Neural progenitor cell (in vitro differentiated cells): Measurements from ENCODE around the gene TTPAL. TPM values are rescaled to one million over a fixed set of nuclear protein-coding genes. Genes with fewer than 3 reads are reported as not detected.

ENCODE experiments used
- DNase-seq: peaks from one replicate; pipeline ENCODE4 v3.0.0-alpha.2; 2016; ENCODE audit warnings: low spot score
- H2AFZ ChIP-seq: fragments of 200-600 bp; sonication (generic); replicated peaks from 2 replicates; pipeline ENCODE4 v1.6.1; 2016; ENCODE audit warnings: antibody characterized with exemption
- H3F3A ChIP-seq: fragments of 200-600 bp; sonication (generic); 2 replicates; pipeline ENCODE4 v1.6.1; 2016; ENCODE audit warnings: antibody characterized with exemption, low read depth
- H3K27ac ChIP-seq: fragments of 200-600 bp; sonication (generic); 2 replicates; pipeline ENCODE4 v1.5.1; 2016; ENCODE audit warnings: mild to moderate bottlenecking
- H3K27me3 ChIP-seq: fragments of 200-600 bp; sonication (generic); 2 replicates; pipeline ENCODE4 v1.6.1; 2016; ENCODE audit warnings: mild to moderate bottlenecking, moderate library complexity
- H3K36me3 ChIP-seq: fragments of 200-600 bp; sonication (generic); 2 replicates; pipeline ENCODE4 v1.5.1; 2016
- H3K4me1 ChIP-seq: fragments of 200-600 bp; sonication (generic); 2 replicates; pipeline ENCODE4 v1.6.1; 2016; ENCODE audit warnings: mixed run types
- H3K4me2 ChIP-seq: fragments of 200-600 bp; sonication (generic); 2 replicates; pipeline ENCODE4 v1.6.1; 2016
- H3K4me3 ChIP-seq: fragments of 200-600 bp; sonication (generic); 2 replicates; pipeline ENCODE4 v1.5.1; 2016
- H3K79me2 ChIP-seq: fragments of 200-600 bp; sonication (generic); 2 replicates; pipeline ENCODE4 v1.6.1; 2016; ENCODE audit warnings: low read depth
- H3K9ac ChIP-seq: fragments of 200-600 bp; sonication (generic); 2 replicates; pipeline ENCODE4 v1.6.1; 2016
- H3K9me3 ChIP-seq: fragments of 200-600 bp; sonication (generic); 2 replicates; pipeline ENCODE4 v1.5.1; 2016; ENCODE audit warnings: low read depth
- H4K20me1 ChIP-seq: fragments of 200-600 bp; sonication (generic); 2 replicates; pipeline ENCODE4 v1.6.1; 2016; ENCODE audit warnings: low read depth
- H3K27ac Mint-ChIP-seq: 3 replicates; pipeline ENCODE4 v1.8.0; 2021; ENCODE audit warnings: mixed read lengths
- H3K27me3 Mint-ChIP-seq: 2 replicates; pipeline ENCODE4 v1.8.0; 2022; ENCODE audit warnings: low read depth, mild to moderate bottlenecking, inconsistent platforms, moderate library complexity, mixed read lengths; ENCODE audit not compliant: insufficient read depth
- H3K36me3 Mint-ChIP-seq: 3 replicates; pipeline ENCODE4 v1.8.0; 2021; ENCODE audit warnings: mixed read lengths
- H3K4me1 Mint-ChIP-seq: 3 replicates; pipeline ENCODE4 v1.8.0; 2021; ENCODE audit warnings: mixed read lengths
- H3K4me3 Mint-ChIP-seq: 3 replicates; pipeline ENCODE4 v1.8.0; 2021; ENCODE audit warnings: mild to moderate bottlenecking, moderate library complexity, mixed read lengths
- H3K9me3 Mint-ChIP-seq: 3 replicates; pipeline ENCODE4 v1.8.0; 2020; ENCODE audit warnings: mixed read lengths
- CTCF ChIP-seq: fragments of 200-600 bp; sonication (generic); IDR thresholded peaks from 2 replicates; pipeline ENCODE4 v1.5.1; 2017; ENCODE audit warnings: antibody characterized with exemption, mild to moderate bottlenecking
- EZH2 ChIP-seq: fragments of 200-600 bp; sonication (generic); IDR thresholded peaks from 2 replicates; pipeline ENCODE4 v1.6.1; 2017; ENCODE audit warnings: antibody characterized with exemption, mild to moderate bottlenecking, moderate library complexity
- EZH2phosphoT487 ChIP-seq: fragments of 200-600 bp; sonication (generic); IDR thresholded peaks from 2 replicates; pipeline ENCODE4 v1.6.1; 2017; ENCODE audit warnings: antibody characterized with exemption
- total RNA-seq: library from RNA; depleted of rRNA; stranded (reverse); fragments of >200 nt; gene quantifications from 2 replicates; pipeline ENCODE4 v1.2.3, GENCODE V29; 2015; ENCODE audit warnings: low replicate concordance

The TTPAL gene
- total RNA-seq, 1 donor from 2014 or later: 7.8 TPM

GRCh38 chr20:44497761-44498160 is 22.1 kb downstream of the TTPAL start:
- Mint-ChIP-seq H3K36me3 (peaks cover 32% of the 10 kb centered on the region), H3K27ac (no peak overlapping the region), H3K4me3 (no peak overlapping the region), H3K27me3 (peaks cover 2% of the 10 kb centered on the region), H3K4me1 (no peaks in the 10 kb centered on the region), H3K9me3 (no peaks in the 10 kb centered on the region)
- Histone ChIP-seq H3K79me2 (no peaks in the 10 kb centered on the region), H4K20me1 (no peaks in the 10 kb centered on the region), H3K4me3 (no peak overlapping the region), H3F3A (no peaks in the 10 kb centered on the region), H3K4me1 (no peaks in the 10 kb centered on the region), H3K9ac (no peak overlapping the region), H3K4me2 (no peak overlapping the region), H3K27me3 (no peaks in the 10 kb centered on the region), H2AFZ (no peak overlapping the region), H3K36me3 (no peaks in the 10 kb centered on the region), H3K27ac (no peak overlapping the region), H3K9me3 (no peaks in the 10 kb centered on the region)
- no peak for DNase-seq
- TF ChIP-seq EZH2 (no peak), CTCF (no peak), EZH2phosphoT487 (no peak)

DNA sequence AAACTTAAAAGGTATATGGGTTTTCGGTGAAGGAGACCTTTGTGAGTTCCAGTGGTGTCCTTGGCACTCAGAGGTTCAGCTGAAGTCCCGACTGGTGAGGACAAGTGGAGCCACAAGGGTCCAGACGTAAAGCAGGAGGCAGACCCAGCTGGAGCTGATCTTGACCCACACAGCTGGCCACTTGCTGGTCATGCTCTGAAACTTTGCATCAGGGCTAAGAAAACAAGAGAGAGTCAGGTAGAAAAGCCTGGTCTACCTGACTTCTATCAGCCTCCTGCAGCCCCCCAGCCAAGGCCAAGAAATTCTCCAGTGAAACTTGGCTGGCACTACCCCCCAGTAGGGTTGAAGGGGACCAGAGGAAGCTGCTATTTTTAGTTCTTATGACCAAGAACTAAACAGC is 24.5 kb downstream of the TTPAL start:
- DNase-seq: no peak
- Mint-ChIP-seq H3K36me3 (peaks cover 27% of the 10 kb centered on the region), H3K27ac (no peak overlapping the region), H3K27me3 (peaks cover 2% of the 10 kb centered on the region), H3K9me3 (no peaks in the 10 kb centered on the region), H3K4me3 (no peak overlapping the region), H3K4me1 (no peaks in the 10 kb centered on the region)
- Histone ChIP-seq H3K27me3 (no peaks in the 10 kb centered on the region), H2AFZ (no peak overlapping the region), H4K20me1 (no peaks in the 10 kb centered on the region), H3K36me3 (no peaks in the 10 kb centered on the region), H3K4me3 (no peak overlapping the region), H3K4me1 (no peaks in the 10 kb centered on the region), H3K9ac (no peak overlapping the region), H3K4me2 (no peak overlapping the region), H3K79me2 (no peaks in the 10 kb centered on the region), H3K9me3 (no peaks in the 10 kb centered on the region), H3K27ac (no peak overlapping the region), H3F3A (no peaks in the 10 kb centered on the region)
- TF ChIP-seq CTCF (no peak), EZH2 (no peak), EZH2phosphoT487 (no peak)

DNA sequence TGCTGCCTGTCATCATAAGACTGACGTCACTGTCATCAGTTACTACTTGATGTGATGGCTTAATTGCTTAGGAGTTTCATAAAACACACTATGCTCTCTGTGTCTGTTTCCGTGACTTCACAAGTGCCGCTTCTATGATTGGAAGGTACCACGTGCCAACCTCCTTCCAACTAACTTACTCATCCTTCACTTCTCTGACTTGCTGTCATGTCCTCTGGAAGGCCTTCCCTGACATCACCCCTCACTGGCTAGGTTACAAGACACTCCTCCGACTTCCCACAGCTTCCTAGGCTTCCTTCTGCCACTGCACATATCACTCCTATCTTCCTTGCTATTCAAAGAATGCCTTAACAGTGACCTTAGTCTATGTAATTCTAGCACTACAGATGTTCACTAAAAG is 25.8 kb downstream of the TTPAL start:
- no peaks in the 10 kb centered on the region for H3F3A ChIP-seq
- DNase-seq: no peak
- no peaks in the 10 kb centered on the region for H3K4me1 Mint-ChIP-seq
- no peaks in the 10 kb centered on the region for H4K20me1 ChIP-seq
- H3K4me1 ChIP-seq: no peaks in the 10 kb centered on the region
- H3K27ac Mint-ChIP-seq: no peak overlapping the region
- H3K4me3 ChIP-seq: no peak overlapping the region
- H3K36me3 Mint-ChIP-seq: peaks cover 22% of the 10 kb centered on the region
- no peaks in the 10 kb centered on the region for H3K27me3 ChIP-seq
- H2AFZ ChIP-seq: no peak overlapping the region
- H3K79me2 ChIP-seq: no peaks in the 10 kb centered on the region
- H3K4me2 ChIP-seq: no peak overlapping the region
- peaks cover 2% of the 10 kb centered on the region for H3K27me3 Mint-ChIP-seq
- H3K9me3 ChIP-seq: no peaks in the 10 kb centered on the region
- no peak overlapping the region for H3K9ac ChIP-seq
- no peaks in the 10 kb centered on the region for H3K9me3 Mint-ChIP-seq
- H3K27ac ChIP-seq: no peak overlapping the region
- no peak for TF ChIP-seq EZH2phosphoT487
- TF ChIP-seq EZH2: no peak
- no peak for TF ChIP-seq CTCF
- no peak overlapping the region for H3K4me3 Mint-ChIP-seq
- H3K36me3 ChIP-seq: no peaks in the 10 kb centered on the region
